NCI-H774 (cell line): ENCODE measurements around the gene OXCT2.
"Not testable (repeated sequence)": the region's sequence is repeated elsewhere in the genome, so short reads cannot be mapped to it uniquely, and the experiment has no call there.

Experiments used
- DNase-seq: peaks from one replicate; lab custom pipeline; 2025; lab: John Stamatoyannopoulos, UW

OXCT2 gene

GRCh38 chr1:39787468-39787867 lies 16.3 kb upstream of the OXCT2 start:
- DNase-seq: no peak

- not testable (repeated sequence) for DNase-seq
Measured at GRCh38 chr1:39787108-39787375, 15.9 kb upstream of the OXCT2 start.

GRCh38 chr1:39786303-39787107 lies 15.4 kb upstream of the OXCT2 start:
- not testable (repeated sequence) for DNase-seq

GRCh38 chr1:39782685-39783084 lies 11.5 kb upstream of the OXCT2 start:
- DNase-seq: not testable (repeated sequence)

GRCh38 chr1:39782103-39782502 lies 11.0 kb upstream of the OXCT2 start:
- no peak for DNase-seq

- no peak for DNase-seq
Measured at GRCh38 chr1:39781349-39781715, 10.2 kb upstream of the OXCT2 start.

- DNase-seq: no peak
Measured at GRCh38 chr1:39779821-39780220, 8.7 kb upstream of the OXCT2 start.

GRCh38 chr1:39779137-39779536 lies 8.0 kb upstream of the OXCT2 start:
- no peak for DNase-seq

- DNase-seq: not testable (repeated sequence)
Measured at GRCh38 chr1:39778463-39779099, 7.4 kb upstream of the OXCT2 start.

GRCh38 chr1:39777896-39778295 lies 6.7 kb upstream of the OXCT2 start:
- not testable (repeated sequence) for DNase-seq

- DNase-seq: no peak
Measured at GRCh38 chr1:39777306-39777705, 6.2 kb upstream of the OXCT2 start.

- no peak for DNase-seq
Measured at GRCh38 chr1:39776886-39777285, 5.7 kb upstream of the OXCT2 start.

- no peak for DNase-seq
Measured at GRCh38 chr1:39776400-39776713, 5.2 kb upstream of the OXCT2 start.

- DNase-seq: not testable (repeated sequence)
Measured at GRCh38 chr1:39775676-39776399, 4.7 kb upstream of the OXCT2 start.

- not testable (repeated sequence) for DNase-seq
Measured at GRCh38 chr1:39775141-39775540, 4.0 kb upstream of the OXCT2 start.

- DNase-seq: not testable (repeated sequence)
Measured at GRCh38 chr1:39773369-39773979, 2.3 kb upstream of the OXCT2 start.

- DNase-seq: not testable (repeated sequence)
Measured at GRCh38 chr1:39770100-39771021, 787 bp downstream of the OXCT2 start.

GRCh38 chr1:39769502-39769901 lies 1.6 kb downstream of the OXCT2 start:
- not testable (repeated sequence) for DNase-seq

GRCh38 chr1:39766466-39766865 lies 4.7 kb downstream of the OXCT2 start:
- DNase-seq: not testable (repeated sequence)

- not testable (repeated sequence) for DNase-seq
Measured at GRCh38 chr1:39764512-39764911, 6.6 kb downstream of the OXCT2 start.

- DNase-seq: not testable (repeated sequence)
Measured at GRCh38 chr1:39763619-39764374, 7.4 kb downstream of the OXCT2 start.
